Panc1 (cell line): ENCODE results near the gene FANCD2. TPM values are rescaled to one million over a fixed set of nuclear protein-coding genes. Genes with fewer than 3 reads are reported as not detected.

Source experiments
- ATAC-seq: fragments of 200-7000 bp; cut with Tn5 transposase; 2 replicates; pipeline ENCODE4 v1.9.1; 2020; ENCODE audit warnings: mild to moderate bottlenecking, moderate library complexity
- BruUV-seq: library from RNA; stranded (reverse); fragments of 400-500 nt; replicated peaks from 2 replicates; lab custom pipeline; 2021; lab: Mats Ljungman, UMichigan
- CTCF ChIA-PET: fragments of 300-600 bp; sonication (Branson Sonifier 250); formaldehyde crosslinking; loops from one replicate; lab custom pipeline; 2022; ENCODE audit warnings: antibody characterized with exemption; lab: Charles Lee
- POLR2A ChIA-PET: fragments of 300-600 bp; sonication (Branson Sonifier 250); formaldehyde crosslinking; loops from one replicate; lab custom pipeline; 2022; ENCODE audit warnings: antibody characterized with exemption; lab: Charles Lee
- DNase-seq: peaks from one replicate; pipeline ENCODE4 v3.0.0-alpha.2; 2010; ENCODE audit warnings: low read depth, low spot score
- H3K27ac ChIP-seq: 2 replicates; pipeline ENCODE4 v1.5.1; 2011; ENCODE audit warnings: mild to moderate bottlenecking, low read length, inconsistent platforms
- H3K27me3 ChIP-seq: fragments of 200-500 bp; sonication (Bioruptor generic); 2 replicates; pipeline ENCODE4 v1.6.0; 2014; ENCODE audit warnings: low read length, inconsistent platforms; ENCODE audit not compliant: control insufficient read depth, insufficient read depth
- H3K36me3 ChIP-seq: fragments of 200-500 bp; sonication (Bioruptor generic); 2 replicates; pipeline ENCODE4 v1.5.1; 2014; ENCODE audit warnings: inconsistent platforms, mild to moderate bottlenecking, low read length, moderate library complexity; ENCODE audit not compliant: control insufficient read depth, insufficient read depth
- H3K4me1 ChIP-seq: 2 replicates; pipeline ENCODE4 v1.5.1; 2011; ENCODE audit warnings: inconsistent platforms, mild to moderate bottlenecking, low read length, moderate library complexity; ENCODE audit not compliant: control insufficient read depth, insufficient read depth
- H3K4me3 ChIP-seq, 2 experiments: 2 replicates each; pipeline ENCODE4 v1.5.1; 2011 to 2012; ENCODE audit warnings: low read depth in 2 of 2, low read length in 2 of 2, mild to moderate bottlenecking in 2 of 2, inconsistent platforms in 1 of 2, moderate library complexity in 1 of 2
- H3K9me3 ChIP-seq: fragments of 200-500 bp; sonication (Bioruptor generic); 2 replicates; pipeline ENCODE4 v1.5.1; 2014; ENCODE audit warnings: low read depth, mild to moderate bottlenecking, inconsistent platforms, low read length, moderate library complexity; ENCODE audit not compliant: control insufficient read depth, insufficient read depth
- POLR2AphosphoS5 ChIP-seq: IDR thresholded peaks from 2 replicates; pipeline ENCODE4 v1.6.1; 2012; ENCODE audit warnings: mild to moderate bottlenecking, low read depth, low read length, moderate library complexity
- SIN3A ChIP-seq: IDR thresholded peaks from 2 replicates; pipeline ENCODE4 v1.6.1; 2012; ENCODE audit warnings: low read depth, mild to moderate bottlenecking, low read length, moderate library complexity, borderline replicate concordance; ENCODE audit not compliant: insufficient read depth
- TCF7L2 ChIP-seq: IDR thresholded peaks from 2 replicates; pipeline ENCODE4 v1.6.1; 2011; ENCODE audit warnings: mild to moderate bottlenecking, low read depth, low read length, inconsistent platforms
- in situ Hi-C: cut with HindIII; loops from 2 replicates; pipeline ENCODE4 v1.10.0; 2016; ENCODE audit warnings: low sequenced_read_pairs, low pct_unique_long_range_greater_than_20kb
- intact Hi-C: fragments of 100-400 bp; cut with micrococcal nuclease; formaldehyde crosslinking; loops from one replicate; pipeline ENCODE4 v1.10.0; 2022; ENCODE audit not compliant: unreplicated experiment
- total RNA-seq: library from RNA; stranded (reverse); gene quantifications from one replicate; pipeline ENCODE4 v1.2.1, GENCODE V29; 2021; ENCODE audit not compliant: unreplicated experiment
- TF ChIP-seq, protein P1 (sequence below), 2 experiments: IDR thresholded peaks; 2 replicates each; pipeline ENCODE4 v1.6.1; 2011 to 2012; ENCODE audit warnings: low read depth in 2 of 2, control low read depth in 1 of 2, low read length in 1 of 2, mild to moderate bottlenecking in 1 of 2, moderate library complexity in 1 of 2; ENCODE audit not compliant: insufficient read depth in 1 of 2
- TF ChIP-seq, protein P2 (sequence below): fragments of 450-650 bp; IDR thresholded peaks from 2 replicates; pipeline ENCODE4 v1.5.1; 2017; ENCODE audit warnings: mild to moderate bottlenecking

FANCD2 gene
- total RNA-seq, 1 experiment from 2014 or later: 20.0 TPM

- ATAC-seq (no peak), DNase-seq (no peak)
- no TSS peak for BruUV-seq
- H3K4me1 ChIP-seq: no peaks in the 10 kb centered on the region
- CTCF ChIA-PET: no interaction called here
- H3K27me3 ChIP-seq: no peaks in the 10 kb centered on the region
- intact Hi-C loops: no loop called here
- in situ Hi-C loops: no loop called here
- H3K27ac ChIP-seq: no peak overlapping the region
- POLR2A ChIA-PET: no interaction called here
- H3K36me3 ChIP-seq: no peaks in the 10 kb centered on the region
- H3K9me3 ChIP-seq: no peaks in the 10 kb centered on the region
- TF ChIP-seq POLR2AphosphoS5 (no peak), TCF7L2 (no peak), SIN3A (no peak)
- TF ChIP-seq, protein P1, sequence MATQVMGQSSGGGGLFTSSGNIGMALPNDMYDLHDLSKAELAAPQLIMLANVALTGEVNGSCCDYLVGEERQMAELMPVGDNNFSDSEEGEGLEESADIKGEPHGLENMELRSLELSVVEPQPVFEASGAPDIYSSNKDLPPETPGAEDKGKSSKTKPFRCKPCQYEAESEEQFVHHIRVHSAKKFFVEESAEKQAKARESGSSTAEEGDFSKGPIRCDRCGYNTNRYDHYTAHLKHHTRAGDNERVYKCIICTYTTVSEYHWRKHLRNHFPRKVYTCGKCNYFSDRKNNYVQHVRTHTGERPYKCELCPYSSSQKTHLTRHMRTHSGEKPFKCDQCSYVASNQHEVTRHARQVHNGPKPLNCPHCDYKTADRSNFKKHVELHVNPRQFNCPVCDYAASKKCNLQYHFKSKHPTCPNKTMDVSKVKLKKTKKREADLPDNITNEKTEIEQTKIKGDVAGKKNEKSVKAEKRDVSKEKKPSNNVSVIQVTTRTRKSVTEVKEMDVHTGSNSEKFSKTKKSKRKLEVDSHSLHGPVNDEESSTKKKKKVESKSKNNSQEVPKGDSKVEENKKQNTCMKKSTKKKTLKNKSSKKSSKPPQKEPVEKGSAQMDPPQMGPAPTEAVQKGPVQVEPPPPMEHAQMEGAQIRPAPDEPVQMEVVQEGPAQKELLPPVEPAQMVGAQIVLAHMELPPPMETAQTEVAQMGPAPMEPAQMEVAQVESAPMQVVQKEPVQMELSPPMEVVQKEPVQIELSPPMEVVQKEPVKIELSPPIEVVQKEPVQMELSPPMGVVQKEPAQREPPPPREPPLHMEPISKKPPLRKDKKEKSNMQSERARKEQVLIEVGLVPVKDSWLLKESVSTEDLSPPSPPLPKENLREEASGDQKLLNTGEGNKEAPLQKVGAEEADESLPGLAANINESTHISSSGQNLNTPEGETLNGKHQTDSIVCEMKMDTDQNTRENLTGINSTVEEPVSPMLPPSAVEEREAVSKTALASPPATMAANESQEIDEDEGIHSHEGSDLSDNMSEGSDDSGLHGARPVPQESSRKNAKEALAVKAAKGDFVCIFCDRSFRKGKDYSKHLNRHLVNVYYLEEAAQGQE (IDR thresholded peaks at IDR 0.05; ENCODE audit: insufficient read depth in 1 of 2, low read depth in 2 of 2, low read length in 1 of 2): no peak
- TF ChIP-seq, protein P2, sequence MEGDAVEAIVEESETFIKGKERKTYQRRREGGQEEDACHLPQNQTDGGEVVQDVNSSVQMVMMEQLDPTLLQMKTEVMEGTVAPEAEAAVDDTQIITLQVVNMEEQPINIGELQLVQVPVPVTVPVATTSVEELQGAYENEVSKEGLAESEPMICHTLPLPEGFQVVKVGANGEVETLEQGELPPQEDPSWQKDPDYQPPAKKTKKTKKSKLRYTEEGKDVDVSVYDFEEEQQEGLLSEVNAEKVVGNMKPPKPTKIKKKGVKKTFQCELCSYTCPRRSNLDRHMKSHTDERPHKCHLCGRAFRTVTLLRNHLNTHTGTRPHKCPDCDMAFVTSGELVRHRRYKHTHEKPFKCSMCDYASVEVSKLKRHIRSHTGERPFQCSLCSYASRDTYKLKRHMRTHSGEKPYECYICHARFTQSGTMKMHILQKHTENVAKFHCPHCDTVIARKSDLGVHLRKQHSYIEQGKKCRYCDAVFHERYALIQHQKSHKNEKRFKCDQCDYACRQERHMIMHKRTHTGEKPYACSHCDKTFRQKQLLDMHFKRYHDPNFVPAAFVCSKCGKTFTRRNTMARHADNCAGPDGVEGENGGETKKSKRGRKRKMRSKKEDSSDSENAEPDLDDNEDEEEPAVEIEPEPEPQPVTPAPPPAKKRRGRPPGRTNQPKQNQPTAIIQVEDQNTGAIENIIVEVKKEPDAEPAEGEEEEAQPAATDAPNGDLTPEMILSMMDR: no peak
- H3K4me3 ChIP-seq: no peak overlapping the region
These were observed 80.7 kb downstream of the FANCD2 start for GRCh38 chr3:10106919-10107318.

DNA sequence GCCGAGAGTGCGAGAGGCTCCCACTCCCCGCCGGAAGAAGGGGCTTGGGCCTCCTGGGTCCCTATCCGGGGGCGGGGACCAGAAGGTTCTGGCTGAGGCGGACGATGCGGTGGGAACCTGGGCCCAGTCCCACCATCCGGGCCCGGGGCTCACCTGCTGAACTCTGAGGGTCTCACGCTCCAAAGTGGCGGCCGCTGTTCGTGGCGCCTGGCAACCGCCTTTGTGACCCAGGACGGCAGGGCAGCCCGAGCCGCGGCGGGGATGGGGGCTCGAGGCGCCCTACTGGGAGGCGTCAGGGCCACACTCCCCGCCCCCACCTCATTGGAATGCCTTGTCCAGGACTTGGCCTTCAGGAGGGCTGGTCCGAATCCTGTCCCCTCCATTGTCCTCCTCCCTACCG, 81.9 kb downstream of the FANCD2 start, which contains the start of gene FANCD2OS:
Gene FANCD2OS, minus strand, starts transcription at position 165 of the 400 bp plus-strand sequence. CDS start 3,481 bp downstream, outside the sequence.
- H3K27me3 ChIP-seq: no peaks in the 10 kb centered on the region
- no peak within 1 kb of the TSS for H3K4me3 ChIP-seq
- ChIA-PET POLR2A (no interaction called here), CTCF (no interaction called here)
- no peak within 1 kb of the TSS for H3K27ac ChIP-seq
- in situ Hi-C loops: no loop called here
- TF ChIP-seq, protein P1 (IDR thresholded peaks at IDR 0.05; ENCODE audit: insufficient read depth in 1 of 2, low read depth in 2 of 2, low read length in 1 of 2): no peak
- no peak for TF ChIP-seq TCF7L2
- no peaks in the 10 kb centered on the region for H3K9me3 ChIP-seq
- DNase-seq (no peak), ATAC-seq (no peak)
- no peaks in the 10 kb centered on the region for H3K4me1 ChIP-seq
- no TSS peak for BruUV-seq
- no peaks in the 10 kb centered on the region for H3K36me3 ChIP-seq
- intact Hi-C loops: no loop called here
